HG02870 (cell line): ENCODE results near the gene TRIM31.
"Not testable (repeated sequence)": the region's sequence is repeated elsewhere in the genome, so short reads cannot be mapped to it uniquely, and the experiment has no call there.

ENCODE experiments used
- ATAC-seq: cut with Tn5 transposase; IDR thresholded peaks from one replicate; pipeline ENCODE4 v1.9.1; 2021; ENCODE audit warnings: mild to moderate bottlenecking, moderate library complexity; ENCODE audit not compliant: unreplicated experiment

TRIM31 gene

DNA sequence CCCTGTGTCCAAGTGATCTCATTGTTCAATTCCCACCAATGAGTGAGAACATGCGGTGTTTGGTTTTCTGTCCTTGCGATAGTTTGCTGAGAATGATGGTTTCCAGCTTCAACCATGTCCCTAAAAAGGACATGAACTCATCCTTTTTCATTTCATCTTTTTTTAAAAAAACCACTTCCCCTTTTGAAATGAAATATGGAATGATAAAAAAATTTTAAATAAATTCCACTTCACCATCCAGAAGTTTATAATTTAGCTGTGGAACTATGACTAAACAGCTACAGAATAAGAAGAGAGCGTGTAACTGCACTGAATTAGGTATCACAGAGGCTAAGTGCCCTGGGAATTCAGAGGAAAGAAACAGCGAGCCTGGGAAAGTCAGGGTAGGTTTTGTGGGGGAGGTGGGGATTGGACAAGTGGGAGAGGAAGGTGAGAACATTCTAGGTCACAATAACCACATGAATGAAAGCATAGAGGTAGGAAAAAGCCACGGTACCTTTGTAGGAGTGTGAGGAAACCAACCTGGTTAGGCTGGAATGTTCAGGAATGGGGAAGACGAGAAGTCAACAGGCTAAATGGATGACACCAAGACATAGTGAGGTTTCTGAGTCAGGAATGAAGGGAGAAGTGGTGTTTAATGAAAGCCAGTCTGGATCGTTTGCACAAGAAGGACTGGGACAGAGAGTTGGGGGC lies 37.1 kb upstream of the TRIM31 start:
- ATAC-seq, result no peak

DNA sequence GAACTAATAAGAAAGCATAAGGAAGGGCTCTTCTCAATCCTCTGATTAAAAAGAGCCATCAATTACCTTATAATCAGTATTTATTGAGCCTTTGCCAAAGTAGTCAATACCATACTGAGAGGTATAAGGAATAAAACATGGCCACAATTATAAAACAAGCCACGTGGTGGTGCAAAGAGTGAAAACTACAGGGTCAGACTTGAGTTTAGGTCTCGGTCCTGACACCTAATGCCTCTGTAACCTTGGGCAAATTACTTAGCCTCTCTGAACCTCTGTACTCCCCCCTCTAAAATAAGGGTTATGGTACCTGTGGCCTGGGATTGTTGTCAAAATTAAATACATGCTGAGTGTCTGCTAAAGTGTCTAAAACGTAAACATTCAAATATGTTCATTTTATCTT lies 36.3 kb upstream of the TRIM31 start:
- ATAC-seq, result no peak

DNA sequence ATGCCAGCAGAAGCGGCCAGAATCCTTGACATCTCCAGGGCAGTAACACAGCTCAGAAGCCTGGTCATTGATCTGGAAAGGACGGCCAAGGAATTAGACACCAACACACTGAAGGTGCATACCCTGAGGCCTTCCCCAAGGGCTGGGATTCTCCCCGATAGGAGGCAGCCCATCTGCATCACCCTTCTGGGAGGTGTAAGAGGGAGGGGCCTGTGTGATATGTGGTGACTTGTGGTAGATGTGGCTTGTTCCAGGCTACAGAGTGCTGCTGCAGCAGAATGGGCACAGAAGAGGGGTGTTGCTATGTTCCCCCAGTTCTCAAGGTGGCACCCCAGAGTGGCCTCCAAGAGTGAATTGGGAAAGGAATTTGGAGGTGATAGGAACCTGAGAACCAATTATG lies 34.2 kb upstream of the TRIM31 start:
- no peak for ATAC-seq

DNA sequence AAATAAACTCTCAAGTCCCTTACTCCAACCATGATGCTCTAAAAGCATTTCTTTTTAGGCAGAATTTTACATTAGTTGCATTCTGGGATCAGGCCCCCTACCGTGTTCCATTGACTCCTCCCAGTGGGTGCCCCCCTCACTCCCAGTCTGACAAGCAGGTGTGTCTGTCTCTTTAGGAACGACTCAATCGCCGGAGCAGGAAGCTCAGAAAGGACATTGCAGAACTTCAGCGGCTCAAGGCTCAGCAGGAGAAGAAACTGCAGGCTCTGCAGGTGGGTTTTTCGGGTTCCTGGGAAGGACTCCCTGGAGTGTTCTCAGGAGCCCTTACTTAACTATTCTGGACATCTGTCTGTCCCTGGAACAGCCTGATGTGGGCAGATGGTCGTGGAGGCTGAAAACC lies 32.9 kb upstream of the TRIM31 start:
- no peak for ATAC-seq

DNA sequence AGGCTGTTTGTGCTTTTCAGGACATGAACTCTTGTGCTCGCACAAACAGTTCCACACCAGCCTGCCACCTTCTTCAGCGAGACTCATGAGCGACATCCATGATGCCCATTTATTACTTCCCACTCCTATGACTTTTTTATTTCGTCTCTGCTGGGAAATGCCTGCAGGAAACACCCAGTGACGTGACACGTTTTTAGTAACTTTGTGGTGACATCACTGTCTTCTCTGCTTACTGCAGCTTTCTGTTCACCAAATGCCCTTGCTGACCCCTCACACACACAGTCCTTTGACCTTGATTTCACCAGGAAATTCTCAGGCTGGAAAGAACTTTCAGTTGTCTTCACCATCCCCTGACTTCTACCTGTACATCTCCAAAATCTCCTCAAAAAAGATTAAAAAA lies 31.9 kb upstream of the TRIM31 start:
- no peak for ATAC-seq

DNA sequence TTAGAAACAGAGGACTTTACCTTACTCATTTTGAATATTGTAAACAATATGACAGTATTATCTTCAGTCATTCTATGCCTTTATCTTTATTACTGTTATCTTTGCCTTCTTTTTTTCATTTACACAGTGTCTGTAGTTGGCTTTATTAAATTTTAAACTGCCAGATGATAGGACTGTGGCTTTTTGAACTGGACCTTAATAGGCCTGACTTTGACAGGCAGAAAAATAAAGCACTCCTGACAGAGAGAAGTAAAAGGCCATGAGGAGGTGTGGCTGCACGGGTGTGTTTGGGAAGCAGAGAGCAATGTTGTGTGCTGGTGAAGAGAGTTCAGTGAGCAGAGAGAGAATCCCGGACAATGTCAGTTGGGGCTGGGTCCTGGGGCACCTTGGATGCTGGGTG lies 30.9 kb upstream of the TRIM31 start:
- no peak for ATAC-seq

DNA sequence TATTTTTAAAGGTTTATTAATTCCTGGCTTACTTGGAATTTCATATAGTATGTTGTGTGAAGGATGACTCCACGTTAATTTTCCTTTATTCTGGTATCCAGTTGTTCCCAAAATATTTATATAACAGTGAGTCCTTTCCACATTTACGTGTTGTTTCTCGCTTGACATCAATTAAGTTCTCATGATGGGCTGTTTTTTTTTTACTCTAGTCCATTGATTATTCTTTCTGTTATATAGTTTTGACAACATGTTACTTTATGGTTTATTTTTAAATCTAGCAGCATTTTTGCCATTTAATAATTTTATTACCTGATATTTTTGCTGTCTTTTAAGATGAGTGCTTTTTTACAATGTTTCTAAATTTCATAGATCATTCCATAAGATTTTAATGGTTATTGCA lies 29.8 kb upstream of the TRIM31 start:
- no peak for ATAC-seq

DNA sequence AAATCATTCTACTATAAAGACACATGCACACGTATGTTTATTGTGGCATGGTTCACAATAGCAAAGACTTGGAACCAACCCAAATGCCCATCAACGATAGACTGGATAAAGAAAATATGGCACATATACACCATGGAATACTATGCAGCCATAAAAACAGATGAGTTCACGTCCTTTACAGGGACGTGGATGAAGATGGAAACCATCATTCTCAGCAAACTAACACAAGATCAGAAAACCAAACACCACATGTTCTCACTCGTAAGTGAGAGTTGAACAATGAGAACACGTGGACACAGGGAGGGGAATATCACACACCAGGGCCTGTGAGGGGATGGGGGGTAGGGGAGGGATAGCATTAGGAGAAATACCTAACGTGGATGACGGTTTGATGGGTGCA lies 27.4 kb upstream of the TRIM31 start:
- not testable (repeated sequence) for ATAC-seq

DNA sequence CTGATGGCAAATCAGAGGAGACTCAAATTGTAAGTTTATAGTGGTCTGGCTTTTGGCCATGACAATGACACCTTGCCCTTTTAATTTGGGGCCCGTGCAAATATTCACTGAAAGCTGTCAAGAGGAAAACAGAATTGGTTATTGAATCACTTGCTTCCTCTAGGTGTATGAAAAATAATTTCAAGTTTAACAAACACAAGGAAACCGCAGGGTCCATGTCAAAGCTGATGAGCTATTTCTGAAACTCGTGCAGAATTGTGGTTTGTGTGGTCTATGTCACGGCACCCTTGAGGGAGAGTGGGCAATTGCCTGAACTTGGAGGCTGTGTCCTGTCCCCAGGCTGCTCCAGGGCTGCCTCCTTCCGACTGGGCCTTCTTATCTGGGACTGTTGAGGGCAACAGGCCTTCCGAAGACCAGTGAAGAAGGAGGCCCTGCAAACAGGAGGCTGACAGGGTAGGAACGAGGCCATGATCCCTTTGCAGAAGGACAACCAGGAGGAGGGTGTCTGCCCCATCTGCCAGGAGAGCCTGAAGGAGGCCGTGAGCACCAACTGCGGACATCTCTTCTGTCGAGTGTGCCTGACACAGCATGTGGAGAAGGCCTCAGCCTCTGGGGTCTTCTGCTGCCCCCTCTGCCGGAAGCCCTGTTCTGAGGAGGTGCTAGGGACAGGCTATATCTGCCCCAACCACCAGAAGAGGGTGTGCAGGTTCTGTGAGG lies 23.8 kb upstream of the TRIM31 start:
- ATAC-seq, result no peak

DNA sequence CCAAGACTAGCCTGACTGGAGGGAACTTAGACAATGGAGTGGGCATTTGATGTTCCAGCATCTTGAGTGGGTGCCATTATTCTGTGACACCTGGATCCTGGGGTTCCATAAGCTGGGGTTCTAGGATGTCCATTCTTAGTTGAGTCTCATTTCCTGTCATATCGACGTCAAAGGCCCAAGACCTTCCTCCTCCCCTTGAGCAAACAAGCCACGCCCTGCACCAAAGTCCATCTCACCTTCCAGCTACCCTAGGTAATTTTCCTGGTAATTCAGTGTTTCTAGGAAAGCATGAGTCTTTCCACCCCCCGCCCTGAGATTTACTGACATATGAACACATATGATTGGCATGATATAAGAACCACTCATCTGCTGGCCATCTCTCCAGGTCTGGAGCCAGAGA lies 22.9 kb upstream of the TRIM31 start, which contains the start of gene TRIM40:
TRIM40 (plus strand) TSS at position 384 of the 400 bp plus-strand sequence. CDS start 897 bp downstream, outside the sequence.
- ATAC-seq, result no peak

DNA sequence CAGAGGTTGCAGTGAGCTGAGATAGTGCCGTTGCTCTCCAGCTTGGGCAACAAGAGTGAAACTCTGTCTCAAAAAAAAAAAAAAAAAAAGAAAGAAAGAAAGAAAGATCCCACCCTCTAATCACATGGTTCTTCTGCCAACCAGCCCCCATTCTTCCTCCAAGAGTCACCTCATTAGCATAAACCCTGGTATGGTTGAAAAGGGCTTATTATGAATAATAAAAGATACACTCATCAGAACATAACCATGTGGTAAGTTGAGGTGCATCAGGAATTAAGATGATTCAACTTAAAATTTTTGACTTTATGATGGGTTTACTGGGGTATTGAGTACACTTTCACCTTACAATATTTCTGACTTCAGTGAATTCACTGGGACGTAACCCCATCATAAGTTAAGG lies 22.3 kb upstream of the TRIM31 start:
- no peak for ATAC-seq

DNA sequence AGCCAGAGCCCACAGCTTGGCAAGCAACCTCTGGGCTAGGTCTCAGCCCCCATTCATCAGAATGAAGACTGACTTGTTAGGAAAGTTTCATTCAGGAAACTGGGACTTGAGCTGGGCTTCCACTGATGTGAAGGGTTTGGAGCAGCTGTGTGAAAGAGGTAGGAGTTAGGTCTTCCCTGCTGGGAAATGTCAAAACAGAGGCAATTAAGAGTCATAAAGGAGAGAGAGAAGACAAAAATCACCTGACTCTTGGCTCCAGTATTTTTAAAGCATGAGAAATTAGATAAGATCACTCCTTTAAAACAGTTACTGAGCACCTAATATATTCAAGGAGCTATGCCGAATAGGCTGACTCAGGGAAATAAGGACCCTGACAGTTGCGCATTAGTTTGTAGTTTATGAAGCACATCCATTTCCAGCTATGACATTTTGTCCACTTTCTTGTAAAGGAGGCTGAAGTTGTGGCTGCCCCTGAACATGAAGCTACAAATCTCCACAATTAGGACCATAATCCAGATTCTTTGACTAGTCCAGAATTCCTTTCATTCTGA lies 19.1 kb upstream of the TRIM31 start:
- ATAC-seq, result no peak

DNA sequence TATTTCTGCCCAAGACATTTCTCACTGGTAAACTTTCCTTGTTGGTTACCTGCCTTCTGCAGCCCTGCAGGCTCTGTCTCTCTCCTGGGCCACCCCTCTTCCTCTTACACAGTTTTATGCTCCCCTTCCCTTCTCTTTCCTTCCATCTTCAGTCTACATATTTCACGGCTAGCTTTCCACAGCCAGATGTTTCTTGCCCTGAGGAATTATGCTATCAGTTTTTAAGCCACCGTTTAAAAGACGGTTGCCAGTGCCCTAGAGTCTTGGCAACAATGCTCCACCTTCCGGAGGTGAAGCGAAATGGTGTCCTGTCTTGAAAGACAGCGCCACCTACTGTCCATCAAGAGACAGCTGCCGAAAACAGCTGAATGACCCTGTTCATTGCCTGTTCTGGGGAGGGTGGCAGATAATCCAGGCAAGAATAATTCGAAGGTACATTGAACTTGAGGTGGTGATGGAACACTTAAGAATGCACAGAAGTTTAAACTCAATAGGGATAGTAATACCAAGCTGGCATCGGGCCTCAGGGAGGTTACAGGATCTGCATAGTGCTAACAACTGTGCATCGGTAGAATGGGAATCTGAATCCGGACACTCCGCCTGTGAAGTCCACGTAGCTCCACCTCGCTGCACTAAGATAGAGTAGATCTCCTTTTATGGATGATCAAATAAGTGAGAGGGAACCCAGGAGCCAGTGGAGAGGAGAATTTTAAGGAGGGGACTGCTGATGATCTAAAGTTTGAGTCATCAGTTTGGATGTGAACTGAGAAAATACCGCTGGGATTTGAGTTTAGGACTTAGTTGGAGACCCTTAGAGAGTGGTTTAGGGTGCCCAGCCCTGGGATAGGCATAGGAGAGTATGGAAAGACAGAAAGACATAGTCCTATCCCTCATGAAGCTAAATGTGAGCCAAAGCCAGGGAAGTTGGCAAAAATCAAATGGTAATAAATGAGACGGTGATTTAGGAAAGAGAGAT lies 18.3 kb upstream of the TRIM31 start:
- no peak for ATAC-seq

DNA sequence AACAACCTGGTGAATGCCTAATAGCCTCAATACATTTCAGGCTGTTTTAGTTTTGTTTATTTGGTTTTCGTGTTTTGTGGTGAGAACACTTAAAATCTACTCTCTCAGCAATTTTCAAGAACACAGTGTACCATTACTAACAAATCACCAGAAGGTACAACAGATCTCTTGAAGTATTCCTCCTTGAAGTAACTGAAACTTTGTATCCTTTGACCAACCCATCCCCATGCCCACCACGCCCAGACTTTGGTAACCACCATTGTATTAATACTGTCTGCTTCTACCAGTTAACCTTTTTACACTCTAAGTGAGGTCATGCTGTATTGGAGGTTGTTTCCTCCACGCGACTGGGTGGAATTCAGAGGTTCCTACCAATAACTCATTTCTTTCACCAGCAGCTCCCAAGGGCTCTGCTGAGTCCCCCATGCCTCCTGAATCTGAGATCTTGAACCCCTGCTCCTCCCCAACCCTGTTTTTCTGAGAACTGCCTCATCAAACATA lies 17.3 kb upstream of the TRIM31 start:
- no peak for ATAC-seq

DNA sequence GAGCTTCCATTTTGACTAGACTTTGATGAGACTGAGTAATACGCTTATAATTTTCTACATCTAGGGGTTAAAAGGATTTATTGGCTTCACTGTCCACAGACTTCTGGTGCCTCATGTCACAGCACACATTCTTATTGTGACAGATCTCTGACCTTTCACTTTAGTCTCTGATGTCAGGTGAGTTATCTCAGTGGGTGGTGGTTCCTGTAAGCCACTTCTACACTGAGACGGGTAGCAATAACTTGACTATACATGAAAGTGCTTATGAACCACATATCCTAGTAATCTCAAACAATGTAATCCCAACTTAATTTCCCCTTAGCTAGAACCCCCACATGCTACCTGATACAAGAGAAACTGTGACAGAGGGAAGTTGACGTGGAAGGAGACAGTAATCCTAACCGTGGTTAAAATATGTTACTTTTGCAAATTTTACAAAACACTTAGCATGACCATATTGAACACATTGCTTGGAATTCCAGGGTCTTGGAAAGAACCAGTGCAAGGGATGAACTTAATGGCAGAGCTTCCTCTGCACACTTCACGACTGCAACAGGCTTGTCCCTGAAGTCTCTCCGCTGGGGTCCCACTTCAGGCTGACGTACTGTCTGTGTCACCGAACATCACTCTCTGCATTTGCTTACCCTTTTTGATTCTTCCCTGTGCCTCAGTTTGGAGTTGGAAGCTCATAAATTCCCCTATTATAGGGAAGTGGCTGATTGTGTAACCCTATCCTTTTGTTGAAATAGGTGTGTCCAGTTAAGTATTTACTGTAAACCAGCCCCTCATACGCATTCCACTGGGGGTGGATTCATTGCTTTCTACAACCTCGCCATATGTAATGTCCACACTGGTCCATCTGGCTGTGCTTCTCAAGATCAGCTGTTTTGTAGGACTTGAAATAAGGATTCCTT lies 16.6 kb upstream of the TRIM31 start:
- no peak for ATAC-seq

DNA sequence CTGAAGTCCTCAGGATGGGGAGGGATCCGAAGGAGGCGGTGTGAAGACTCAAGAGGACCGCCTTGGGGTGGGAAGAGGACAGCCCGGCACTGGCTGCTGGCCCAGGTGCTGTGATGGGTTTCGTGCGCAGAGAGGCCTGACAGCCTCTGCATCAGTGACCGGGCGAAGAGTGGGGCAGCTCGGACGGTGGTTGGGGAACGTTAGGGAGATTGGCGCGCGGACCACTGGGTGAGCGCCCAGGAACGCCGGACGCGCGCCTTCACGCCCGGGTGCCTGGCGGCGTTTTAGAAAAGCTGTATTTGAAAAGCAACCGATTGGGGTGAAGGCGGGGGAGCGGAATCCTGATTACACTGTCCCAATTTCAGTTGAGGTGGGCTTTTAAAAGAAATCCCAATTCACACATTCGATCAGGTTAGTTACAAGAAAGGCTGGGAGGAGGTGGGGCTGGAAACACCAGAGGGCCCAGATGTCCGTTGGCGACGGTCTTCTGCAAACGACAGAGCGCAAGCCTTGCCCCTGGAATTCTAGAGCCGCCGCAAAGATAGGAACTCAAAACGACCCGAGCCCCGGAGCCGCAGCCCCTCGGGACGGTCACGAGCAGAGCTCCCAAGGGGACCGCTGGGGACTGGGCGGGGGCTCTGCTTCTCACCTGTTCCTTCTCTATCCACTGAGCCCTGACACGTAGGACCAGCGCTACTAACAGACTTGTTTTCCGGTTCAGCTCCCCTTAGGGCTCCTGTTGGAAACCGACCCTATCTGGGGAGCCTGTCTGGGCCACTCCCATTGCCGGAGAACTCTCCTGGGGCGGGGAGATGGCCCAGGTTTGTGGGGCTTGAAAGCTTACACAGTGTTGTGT lies 14.6 kb upstream of the TRIM31 start:
- no peak for ATAC-seq

DNA sequence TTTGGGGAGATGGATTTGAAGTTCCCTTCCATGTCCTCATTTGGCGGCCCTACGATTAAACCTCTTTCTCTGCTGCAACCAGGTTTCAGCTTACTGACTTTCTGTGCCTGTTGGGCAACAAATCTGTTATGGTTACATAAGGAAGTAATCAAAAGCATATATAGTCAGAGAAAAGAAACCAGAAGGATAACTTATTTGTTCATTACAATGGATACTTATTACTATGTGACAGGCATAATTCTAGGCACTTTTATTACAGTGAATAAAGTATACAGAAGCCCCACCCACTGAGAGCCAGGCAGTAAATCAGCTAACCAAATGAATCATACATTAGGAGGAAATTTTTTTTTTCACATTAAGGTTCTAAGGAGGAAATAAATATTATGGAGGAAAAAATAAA lies 9.6 kb upstream of the TRIM31 start:
- no peak for ATAC-seq

DNA sequence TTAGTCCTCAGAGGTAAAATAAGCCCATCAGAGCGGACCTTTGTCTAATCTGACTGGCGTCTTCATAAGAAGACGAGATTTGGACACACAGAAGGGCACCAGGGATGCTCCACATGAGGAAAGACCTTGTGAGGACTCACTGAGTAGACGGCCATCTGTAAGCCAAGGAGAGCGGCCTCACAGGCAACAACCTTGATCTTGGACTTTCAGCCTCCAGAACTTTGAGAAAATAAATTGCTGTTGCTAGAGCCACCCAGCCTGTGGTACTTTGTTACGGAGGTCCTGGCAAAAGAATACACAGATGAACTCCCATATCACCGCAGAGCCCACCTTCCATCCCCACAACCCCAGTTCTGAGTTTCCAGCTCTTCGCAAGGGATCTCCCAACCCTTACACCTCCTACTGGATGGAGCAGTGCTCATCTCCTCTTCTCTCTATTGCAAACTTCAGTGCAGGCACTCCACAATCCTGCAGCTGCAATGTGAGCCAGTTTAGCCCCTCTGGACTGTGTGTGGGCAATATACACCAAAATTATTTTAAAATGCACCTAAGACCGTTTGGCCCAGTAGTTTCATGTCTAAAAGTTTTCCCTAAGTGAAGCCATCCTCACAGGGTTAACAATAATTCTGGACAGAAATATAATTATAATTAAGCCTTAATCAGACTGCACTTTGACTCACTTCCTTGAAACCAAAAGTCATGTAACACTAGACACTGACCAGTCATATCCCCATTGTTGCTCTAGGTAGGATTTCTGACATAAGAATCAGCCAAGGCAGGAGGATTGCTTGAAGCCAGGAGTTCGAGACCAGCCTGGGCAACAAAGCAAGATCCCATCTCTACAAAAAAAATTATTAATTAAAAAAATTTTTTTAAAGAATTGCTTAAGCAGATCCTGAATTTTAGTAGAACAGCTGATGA lies 8.8 kb upstream of the TRIM31 start:
- ATAC-seq, result no peak
